Astrocyte of the spinal cord (primary cell): Measurements from ENCODE around the gene HSPA4.

Experiments
- DNase-seq: peaks from one replicate; pipeline ENCODE4 v3.0.0; 2011; ENCODE audit warnings: low read depth, low spot score
- H3K4me3 ChIP-seq: 2 replicates; pipeline ENCODE4 v1.5.1; 2011; ENCODE audit warnings: low read depth, mild to moderate bottlenecking, low read length, moderate library complexity
- in situ Hi-C: cut with HindIII; loops from 2 replicates; pipeline ENCODE4 v1.10.0; 2017; ENCODE audit warnings: low sequenced_read_pairs
- TF ChIP-seq, protein P1 (sequence below): IDR thresholded peaks from 2 replicates; pipeline ENCODE4 v1.5.1; 2012; ENCODE audit warnings: low read depth, mild to moderate bottlenecking, low read length, inconsistent platforms

Gene HSPA4

DNA sequence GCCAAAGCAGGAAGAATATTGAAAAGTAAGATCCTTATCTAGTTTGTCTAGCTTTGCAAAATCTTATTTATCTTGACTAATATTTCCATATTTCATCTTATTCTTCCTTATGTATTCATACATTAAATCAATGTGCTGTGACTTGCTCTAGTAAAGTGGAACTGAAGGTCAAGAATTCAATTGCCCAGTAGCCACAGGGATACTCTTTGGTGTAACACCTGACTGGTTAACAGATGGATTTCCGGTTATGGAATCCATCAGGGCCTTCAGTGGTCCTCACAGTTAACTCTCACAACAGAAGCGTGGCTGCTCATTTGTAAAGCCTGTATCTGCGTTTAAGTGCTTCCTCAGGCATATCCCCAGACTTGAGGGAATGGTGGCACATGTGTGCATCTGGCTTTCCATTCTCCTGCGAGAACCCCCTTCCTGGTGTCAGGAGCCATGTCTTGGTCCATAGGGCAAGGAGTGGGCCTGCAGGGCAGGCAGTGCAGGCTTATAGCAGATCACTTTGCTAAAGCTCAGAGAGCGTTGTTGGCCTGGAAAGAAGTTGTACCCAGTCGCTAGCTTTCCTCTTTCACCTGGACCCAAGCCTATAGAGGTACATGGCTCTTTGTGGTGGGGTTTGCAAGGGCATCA lies 99.2 kb downstream of the HSPA4 start:
- H3K4me3 ChIP-seq: no peak overlapping the region
- DNase-seq: no peak
- in situ Hi-C loops: no loop called here
- TF ChIP-seq, protein P1, sequence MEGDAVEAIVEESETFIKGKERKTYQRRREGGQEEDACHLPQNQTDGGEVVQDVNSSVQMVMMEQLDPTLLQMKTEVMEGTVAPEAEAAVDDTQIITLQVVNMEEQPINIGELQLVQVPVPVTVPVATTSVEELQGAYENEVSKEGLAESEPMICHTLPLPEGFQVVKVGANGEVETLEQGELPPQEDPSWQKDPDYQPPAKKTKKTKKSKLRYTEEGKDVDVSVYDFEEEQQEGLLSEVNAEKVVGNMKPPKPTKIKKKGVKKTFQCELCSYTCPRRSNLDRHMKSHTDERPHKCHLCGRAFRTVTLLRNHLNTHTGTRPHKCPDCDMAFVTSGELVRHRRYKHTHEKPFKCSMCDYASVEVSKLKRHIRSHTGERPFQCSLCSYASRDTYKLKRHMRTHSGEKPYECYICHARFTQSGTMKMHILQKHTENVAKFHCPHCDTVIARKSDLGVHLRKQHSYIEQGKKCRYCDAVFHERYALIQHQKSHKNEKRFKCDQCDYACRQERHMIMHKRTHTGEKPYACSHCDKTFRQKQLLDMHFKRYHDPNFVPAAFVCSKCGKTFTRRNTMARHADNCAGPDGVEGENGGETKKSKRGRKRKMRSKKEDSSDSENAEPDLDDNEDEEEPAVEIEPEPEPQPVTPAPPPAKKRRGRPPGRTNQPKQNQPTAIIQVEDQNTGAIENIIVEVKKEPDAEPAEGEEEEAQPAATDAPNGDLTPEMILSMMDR: no peak

DNA sequence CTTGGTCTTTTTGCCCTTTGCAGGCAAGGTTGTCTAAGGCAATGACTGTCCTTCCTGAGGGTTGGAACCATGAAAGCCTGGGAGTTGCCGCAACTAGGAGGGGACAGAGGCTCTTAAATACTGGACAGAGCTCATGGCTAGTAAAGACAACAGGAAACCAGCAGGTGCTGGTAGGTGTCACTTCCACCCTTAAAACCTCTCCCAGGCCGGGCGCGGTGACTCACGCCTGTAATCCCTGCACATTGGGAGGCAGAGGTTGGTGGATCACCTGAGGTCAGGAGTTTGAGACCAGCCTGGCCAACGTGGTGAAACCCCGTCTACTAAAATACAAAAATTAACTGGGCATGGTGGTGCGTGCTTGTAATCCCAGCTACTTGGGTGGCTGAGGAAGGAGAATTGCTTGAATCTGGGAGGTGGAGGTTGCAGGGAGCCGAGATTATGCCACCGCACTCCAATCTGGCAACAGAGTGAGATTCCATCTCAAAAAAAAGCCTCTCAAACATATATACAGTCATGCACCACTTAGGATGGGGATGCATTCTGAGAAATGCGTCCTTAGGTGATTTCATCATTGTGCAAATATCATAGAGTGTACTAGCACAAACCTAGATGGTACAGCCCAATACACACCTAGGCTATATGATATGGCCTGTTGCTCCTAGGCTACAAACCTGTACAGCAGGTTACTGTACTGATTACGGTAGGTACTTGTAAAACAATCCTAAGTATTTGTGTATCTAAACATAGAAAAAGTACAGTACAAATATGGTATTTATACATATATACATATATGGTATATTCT lies 102.7 kb downstream of the HSPA4 start:
- no peak overlapping the region for H3K4me3 ChIP-seq
- no peak for DNase-seq
- TF ChIP-seq, protein P1: no peak
- in situ Hi-C loops: no loop called here

DNA sequence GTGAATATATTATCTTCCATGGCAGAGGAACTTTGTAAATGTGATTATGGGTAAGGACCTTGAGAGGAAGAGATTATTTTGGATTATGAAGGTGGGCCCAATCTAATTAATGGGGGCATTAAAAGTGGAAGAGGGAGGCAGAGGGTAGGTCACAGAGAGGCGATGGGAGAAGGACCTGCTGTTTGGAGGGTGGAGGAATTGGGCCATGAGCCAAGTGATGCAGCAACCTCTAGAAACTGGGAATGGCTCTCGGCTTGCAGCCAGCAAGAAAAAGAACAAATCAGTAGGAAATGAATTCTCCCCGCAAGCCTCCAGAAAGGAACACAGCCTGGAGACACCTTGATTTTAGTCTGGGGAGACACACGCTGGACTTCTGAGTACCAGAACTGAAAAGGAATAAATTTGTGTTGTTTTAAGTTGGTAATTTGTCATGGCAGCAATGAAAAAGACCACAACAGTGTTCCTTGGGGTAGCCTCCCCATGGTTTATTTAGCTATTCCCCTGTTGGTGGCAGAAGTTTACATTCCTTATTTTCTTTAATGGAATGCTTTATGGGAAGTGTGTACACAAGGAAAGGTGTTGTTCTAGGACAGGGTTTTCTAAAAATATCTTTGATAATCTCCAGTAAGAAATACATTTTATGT lies 103.6 kb downstream of the HSPA4 start:
- in situ Hi-C loops: no loop called here
- DNase-seq: no peak
- TF ChIP-seq, protein P1: no peak
- H3K4me3 ChIP-seq: no peak overlapping the region
